ENCODE measurements around the gene SPATA3.

SPATA3 gene

GRCh38 chr2:231032575-231033140, 36.7 kb downstream of the SPATA3 start:
- DNase-seq: no peak

GRCh38 chr2:231033147-231034132, 37.5 kb downstream of the SPATA3 start:
- DNase-seq: no peak

- no peak for DNase-seq
Observed at GRCh38 chr2:231034291-231034882, 38.5 kb downstream of the SPATA3 start.

GRCh38 chr2:231036131-231036530, 40.2 kb downstream of the SPATA3 start:
- DNase-seq: no peak

- no peak for DNase-seq
Observed at GRCh38 chr2:231036578-231037106, 40.7 kb downstream of the SPATA3 start.

DNA sequence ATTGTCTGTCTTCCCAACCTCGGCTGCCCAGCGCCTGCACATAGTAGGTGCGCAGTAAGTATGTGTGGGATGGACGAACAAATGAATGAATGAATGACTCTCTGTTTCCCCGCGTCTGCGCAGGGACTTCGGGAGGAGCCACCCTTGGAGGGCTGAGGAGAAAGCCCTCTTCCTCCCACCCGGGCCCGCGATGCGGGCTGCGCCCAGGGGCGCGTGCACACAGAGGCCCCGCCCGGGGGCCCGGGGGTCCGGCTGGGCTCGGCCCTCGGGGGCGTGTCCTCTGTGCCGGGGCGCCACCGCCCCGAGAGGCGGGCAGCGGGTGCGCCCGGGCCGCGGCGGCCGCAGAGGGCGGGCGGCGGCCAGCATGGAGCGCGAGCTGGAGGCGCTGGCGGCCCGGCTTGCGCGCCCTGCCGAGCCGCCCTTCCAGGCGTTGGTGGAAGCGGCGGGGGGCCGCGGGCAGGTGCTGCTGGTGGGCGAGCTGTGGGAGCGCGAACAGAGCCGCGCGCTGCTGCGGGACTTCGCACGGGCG, 41.3 kb downstream of the SPATA3 start, which contains the start of gene C2orf72:
Gene C2orf72, plus strand, starts transcription at position 322 of the 529 bp plus-strand sequence. Its CDS starts 43 bp downstream, at position 365.
- DNase-seq: no peak

GRCh38 chr2:231037731-231038482, 42.0 kb downstream of the SPATA3 start:
- DNase-seq: no peak

- DNase-seq: no peak
Observed at GRCh38 chr2:231038483-231039293, 42.8 kb downstream of the SPATA3 start.

GRCh38 chr2:231039294-231039664, 43.4 kb downstream of the SPATA3 start:
- DNase-seq: no peak

GRCh38 chr2:231039821-231040364, 44.0 kb downstream of the SPATA3 start:
- DNase-seq: no peak

DNA sequence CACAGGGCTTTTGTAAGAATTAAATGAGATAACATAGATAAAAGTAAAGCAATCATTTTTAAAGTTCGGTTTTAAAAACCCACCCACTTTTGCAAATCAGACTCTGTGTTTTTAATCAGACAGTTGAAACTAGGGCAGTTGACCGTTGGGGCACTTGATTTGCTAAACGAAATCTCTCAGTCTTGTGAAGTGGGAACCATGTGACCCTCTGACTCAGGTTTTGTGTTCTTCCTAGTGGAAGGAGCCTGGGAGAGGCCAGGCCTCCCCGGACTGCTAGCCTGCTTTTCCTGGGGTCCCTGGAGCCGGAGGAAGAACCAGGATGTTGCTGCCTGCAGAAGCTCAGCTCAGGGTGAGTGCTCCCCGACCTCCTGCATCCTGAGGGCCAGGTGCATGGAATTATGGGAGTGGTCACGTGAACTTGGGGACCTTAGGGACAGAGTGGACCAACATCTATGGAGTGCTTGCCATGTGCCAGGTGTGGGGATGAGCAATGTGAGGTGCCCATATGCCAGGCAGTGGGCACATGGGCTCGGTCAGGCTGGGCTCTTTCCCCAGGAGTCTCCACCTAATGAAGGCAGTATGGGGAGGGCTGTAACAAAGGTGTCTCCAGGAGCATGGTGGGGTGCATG, 45.3 kb downstream of the SPATA3 start:
- no peak for DNase-seq

GRCh38 chr2:231043796-231044195, 47.9 kb downstream of the SPATA3 start:
- no peak for DNase-seq

DNA sequence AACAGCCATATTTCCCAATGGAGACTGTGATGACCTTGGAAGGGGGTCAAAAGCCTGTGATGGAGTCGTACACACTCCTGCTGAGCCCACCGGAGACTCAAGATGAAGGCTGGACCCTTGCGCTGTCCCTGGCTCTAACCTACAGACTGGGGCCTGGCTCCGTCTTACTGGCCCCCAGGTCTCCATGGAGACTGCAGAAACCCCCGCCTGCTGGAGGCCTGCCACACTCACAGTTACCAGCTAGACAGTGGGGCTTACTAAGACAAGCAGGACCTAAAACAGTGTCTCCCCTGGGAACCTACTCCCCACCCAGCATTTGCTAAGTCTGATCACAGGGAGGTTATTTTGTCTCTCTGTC, 51.0 kb downstream of the SPATA3 start:
- no peak for DNase-seq

GRCh38 chr2:231047274-231047922, 51.5 kb downstream of the SPATA3 start:
- no peak for DNase-seq

DNA sequence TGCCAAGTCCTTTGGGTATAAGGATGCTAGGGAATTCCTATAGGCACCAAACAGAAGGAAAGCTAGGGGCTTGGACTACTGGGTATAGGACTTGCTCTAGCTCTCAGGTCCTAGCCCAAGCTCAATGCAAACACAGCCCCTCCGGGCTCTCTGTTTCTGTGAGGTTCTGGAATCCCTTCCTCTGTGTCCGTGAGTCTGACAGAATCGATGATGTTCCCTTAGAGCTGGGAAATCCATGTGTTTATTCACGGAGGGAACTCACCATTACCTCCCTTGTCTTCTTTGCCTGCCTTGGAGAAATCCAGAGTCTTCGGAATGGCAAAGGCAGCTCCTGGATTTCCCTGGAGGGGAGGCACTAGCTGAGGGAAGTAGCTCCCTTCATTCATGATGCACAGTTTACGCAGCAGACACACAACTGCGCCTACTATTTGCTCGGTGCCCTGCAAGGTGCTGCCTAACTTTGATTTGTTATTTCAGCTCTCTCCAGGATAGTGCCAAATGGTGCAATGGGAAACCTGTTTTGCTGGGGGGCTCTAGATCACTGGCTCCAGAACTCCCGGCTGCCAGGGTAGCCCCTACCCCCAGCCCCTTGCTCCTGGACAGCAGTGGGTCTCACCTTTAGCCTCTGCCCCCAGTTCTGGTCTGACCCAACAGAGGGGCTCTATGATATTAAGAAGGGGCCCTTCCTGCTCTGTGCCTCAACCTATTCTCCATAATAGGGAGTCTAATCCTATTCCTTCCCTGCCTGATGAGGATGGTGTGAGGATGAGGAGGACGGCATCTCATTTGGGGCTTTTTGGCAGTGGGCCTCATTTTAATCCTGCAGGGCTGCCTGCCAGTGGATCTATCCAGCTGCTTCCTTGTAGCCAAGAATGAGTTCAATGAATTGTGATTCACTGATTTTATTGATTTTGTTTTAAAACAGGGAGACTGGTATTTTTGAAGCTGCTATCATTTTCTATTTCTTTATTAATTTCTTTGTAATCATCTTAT, 52.3 kb downstream of the SPATA3 start:
- no peak for DNase-seq

DNA sequence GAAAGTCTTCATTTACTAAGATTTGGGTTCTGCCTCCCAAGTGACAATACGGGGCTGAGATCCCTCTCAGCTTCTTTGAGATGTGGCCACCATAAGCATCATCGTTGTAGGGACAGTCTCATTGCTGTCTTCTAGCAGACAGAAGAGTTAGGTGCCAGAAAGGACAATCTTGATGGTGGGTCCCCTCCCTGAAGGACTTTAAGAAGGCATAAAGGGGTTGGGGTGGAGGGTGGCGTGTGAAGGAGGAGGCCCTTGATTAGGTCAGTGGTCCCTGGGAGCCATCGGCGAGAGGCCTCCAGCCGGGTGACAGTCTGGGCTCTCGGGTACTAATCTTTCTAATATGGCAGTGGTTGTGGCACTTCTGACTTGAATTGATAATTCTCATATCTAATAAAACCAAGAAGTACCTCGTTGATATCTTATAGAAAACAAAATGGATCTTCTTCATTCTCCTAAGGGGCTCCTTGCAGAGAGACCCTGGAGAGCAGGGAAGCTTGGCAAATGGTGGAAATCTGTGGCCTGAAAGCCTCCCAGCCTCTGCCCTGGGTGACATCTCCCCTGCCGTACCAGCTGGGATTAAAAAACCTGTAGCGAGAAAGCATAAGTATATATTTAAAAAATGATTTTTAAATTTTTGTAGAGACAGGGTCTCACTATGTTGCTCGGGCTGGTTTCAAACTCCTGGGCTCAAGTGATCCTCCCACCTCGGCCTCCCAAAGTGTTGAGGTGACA, 53.5 kb downstream of the SPATA3 start:
- DNase-seq: no peak

DNA sequence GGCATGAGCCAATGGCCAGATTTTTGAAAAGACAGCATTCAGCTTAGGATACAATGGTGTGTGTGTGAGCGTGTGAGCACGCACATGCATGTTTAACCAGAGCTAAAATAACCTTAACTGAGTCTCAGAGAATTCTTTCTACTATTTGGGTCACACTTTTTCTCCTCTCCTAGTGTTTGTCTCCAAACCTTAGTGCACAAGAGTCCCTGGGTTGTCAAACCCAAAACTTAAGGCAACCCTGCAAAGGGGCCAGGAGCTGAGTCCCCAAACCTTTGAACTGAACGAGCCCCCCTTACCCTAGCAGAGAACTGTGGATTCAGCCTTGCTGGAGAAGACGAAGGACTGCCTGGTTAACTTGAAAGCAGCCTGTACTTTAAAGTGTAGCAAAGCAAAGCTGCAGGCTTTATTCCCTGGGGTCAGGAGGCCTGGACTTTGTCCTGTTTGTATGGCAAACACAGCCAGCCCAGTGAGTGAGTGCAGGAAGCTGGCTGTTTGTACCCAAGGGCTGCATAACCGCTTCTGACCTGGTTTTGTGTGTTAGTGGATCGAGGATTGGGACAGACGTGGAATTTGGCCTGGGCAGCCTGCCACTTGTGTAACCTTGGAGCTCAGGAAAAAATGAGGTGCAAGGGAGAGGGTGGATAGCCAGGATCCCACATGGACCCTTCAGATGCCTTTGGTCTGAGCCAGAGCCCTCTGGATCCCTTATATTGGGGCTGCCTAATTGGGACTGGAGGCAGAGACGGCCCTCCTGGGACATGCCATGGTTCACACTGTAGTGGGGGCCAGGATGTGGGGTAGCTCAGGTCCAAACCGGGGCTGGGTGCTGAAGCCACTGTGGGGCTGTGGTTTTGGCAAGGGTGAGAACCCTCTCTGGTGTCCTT, 54.3 kb downstream of the SPATA3 start:
- DNase-seq: no peak
